DND-41 (cell line): ENCODE results near the gene CDPF1.

Experiments used
- ATAC-seq: fragments of 200-7000 bp; cut with Tn5 transposase; 3 replicates; pipeline ENCODE4 v1.9.1; 2021; ENCODE audit warnings: low read depth; ENCODE audit not compliant: insufficient read depth
- DNase-seq: peaks from one replicate; pipeline ENCODE4 v3.0.0-alpha.2; 2020
- H2AFZ ChIP-seq: 2 replicates; pipeline ENCODE4 v1.6.0; 2012; ENCODE audit warnings: low read depth, low read length
- H3K27ac ChIP-seq: 2 replicates; pipeline ENCODE4 v1.5.1; 2012; ENCODE audit warnings: low read length, inconsistent platforms
- H3K27me3 ChIP-seq: fragments of 200-600 bp; sonication (generic); 2 replicates; pipeline ENCODE4 v1.6.0; 2012; ENCODE audit warnings: low read length, mild to moderate bottlenecking, inconsistent platforms; ENCODE audit not compliant: insufficient read depth, poor library complexity
- H3K36me3 ChIP-seq: 2 replicates; pipeline ENCODE4 v1.5.1; 2012; ENCODE audit warnings: low read length, inconsistent platforms; ENCODE audit not compliant: insufficient read depth
- H3K4me1 ChIP-seq: 2 replicates; pipeline ENCODE4 v1.5.1; 2012; ENCODE audit warnings: mild to moderate bottlenecking, low read length; ENCODE audit not compliant: insufficient read depth
- H3K4me2 ChIP-seq: 2 replicates; pipeline ENCODE4 v1.6.0; 2012; ENCODE audit warnings: mild to moderate bottlenecking, moderate library complexity, low read length, inconsistent platforms; ENCODE audit not compliant: insufficient read depth
- H3K4me3 ChIP-seq, 2 experiments: fragments of 200-600 bp in 1 of 2; shearing (Covaris generic) in 1 of 2; 2 replicates each; pipeline ENCODE4 v1.5.1; 2012 to 2016; ENCODE audit warnings: inconsistent platforms in 2 of 2, low read length in 2 of 2, mild to moderate bottlenecking in 2 of 2, low read depth in 1 of 2, moderate library complexity in 1 of 2
- H3K79me2 ChIP-seq: 2 replicates; pipeline ENCODE4 v1.6.0; 2012; ENCODE audit warnings: low read length, inconsistent platforms; ENCODE audit not compliant: insufficient read depth
- H3K9ac ChIP-seq: 2 replicates; pipeline ENCODE4 v1.6.0; 2012; ENCODE audit warnings: low read depth, mild to moderate bottlenecking, inconsistent platforms, low read length, moderate library complexity
- H3K9me3 ChIP-seq: 2 replicates; pipeline ENCODE4 v1.5.1; 2012; ENCODE audit warnings: low read length, moderate library complexity, mild to moderate bottlenecking, inconsistent platforms; ENCODE audit not compliant: insufficient read depth, severe bottlenecking
- H4K20me1 ChIP-seq: 2 replicates; pipeline ENCODE4 v1.6.0; 2012; ENCODE audit warnings: low read length; ENCODE audit not compliant: insufficient read depth
- CTCF ChIP-seq: IDR thresholded peaks from 2 replicates; pipeline ENCODE4 v1.5.1; 2012; ENCODE audit warnings: borderline replicate concordance, low read length, moderate library complexity, mild to moderate bottlenecking; ENCODE audit not compliant: poor library complexity, severe bottlenecking; ENCODE audit errors: extremely low read depth
- EZH2 ChIP-seq: IDR thresholded peaks from 3 replicates; pipeline ENCODE4 v1.6.1; 2012; ENCODE audit warnings: borderline replicate concordance, low read depth, mild to moderate bottlenecking, moderate library complexity, low read length, inconsistent platforms; ENCODE audit not compliant: severe bottlenecking

The CDPF1 gene

DNA sequence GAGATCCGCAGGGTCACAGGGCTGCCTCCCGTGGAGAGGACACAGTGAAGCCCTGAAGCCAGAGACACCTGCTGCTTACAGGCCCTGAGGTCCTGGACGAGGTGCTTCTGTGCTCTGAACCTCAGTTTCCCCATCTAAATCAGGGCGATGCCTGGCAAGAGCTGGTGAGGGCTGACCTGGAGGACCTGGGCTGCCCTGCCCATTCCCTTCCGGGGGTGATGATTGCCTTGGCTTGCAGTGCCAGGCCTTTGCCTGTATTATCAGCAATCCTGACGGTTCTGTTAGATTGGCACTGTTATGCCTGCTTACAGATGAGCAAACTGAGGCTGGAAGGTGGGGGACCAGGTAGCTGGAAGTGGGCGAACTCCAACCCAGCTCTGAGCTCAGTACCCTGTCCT, 38.8 kb upstream of the CDPF1 start:
- H3K4me1 ChIP-seq = no peaks in the 10 kb centered on the region
- no peaks in the 10 kb centered on the region for H4K20me1 ChIP-seq
- no peak overlapping the region for H3K4me2 ChIP-seq
- no peaks in the 10 kb centered on the region for H3K27me3 ChIP-seq
- DNase-seq = no peak
- H3K36me3 ChIP-seq = peaks cover 54% of the 10 kb centered on the region
- no peak overlapping the region for H3K27ac ChIP-seq
- ATAC-seq = no peak
- H3K4me3 ChIP-seq = no peak overlapping the region
- TF ChIP-seq EZH2 = no peak
- no peak for TF ChIP-seq CTCF
- H3K9me3 ChIP-seq = no peaks in the 10 kb centered on the region
- H3K79me2 ChIP-seq = no peaks in the 10 kb centered on the region
- H3K9ac ChIP-seq = no peak overlapping the region
- H2AFZ ChIP-seq = no peak overlapping the region

DNA sequence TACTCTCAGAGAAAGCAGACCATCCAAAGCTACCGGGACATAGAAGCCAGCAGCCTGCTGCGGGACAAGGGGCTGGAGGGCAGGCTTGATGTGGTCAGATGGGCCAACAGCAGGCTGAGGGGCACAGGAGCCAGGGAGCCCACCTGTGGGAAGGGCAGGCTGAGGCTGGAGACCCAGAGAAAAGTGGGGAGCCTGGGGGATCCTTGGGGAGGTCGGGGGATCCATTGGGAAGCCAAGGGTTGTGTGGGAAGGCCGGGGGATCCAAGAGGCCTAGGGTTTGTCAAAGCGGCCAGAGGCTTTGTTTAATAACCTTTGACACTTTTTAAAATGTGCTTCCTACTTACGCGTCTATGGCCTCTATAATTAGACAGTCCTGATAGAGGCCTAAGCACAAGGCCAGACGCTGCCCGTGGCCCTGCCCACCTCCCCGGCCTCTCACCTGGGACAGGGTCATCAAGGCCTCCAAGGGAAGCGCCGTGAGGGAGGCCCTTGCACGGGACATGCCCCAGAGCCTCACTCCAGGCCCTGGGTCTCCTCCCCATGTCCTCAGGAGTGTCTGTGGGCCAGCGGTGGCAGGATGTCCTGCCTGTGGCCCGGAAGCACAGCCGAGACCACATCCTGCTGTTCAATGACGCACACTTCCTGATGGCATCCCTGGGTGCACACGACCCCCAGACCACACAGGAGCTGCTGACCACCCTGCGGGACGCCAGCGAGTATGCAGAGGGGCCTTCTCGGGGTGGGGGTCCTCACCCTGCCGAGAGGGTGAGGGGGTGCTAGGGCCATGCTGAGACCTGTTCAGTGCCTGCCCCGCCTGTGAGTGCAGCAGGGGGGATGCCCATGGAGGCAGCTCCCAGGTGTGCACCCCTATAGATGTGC, 38.0 kb upstream of the CDPF1 start:
- Histone ChIP-seq H3K79me2 (no peaks in the 10 kb centered on the region), H3K9me3 (no peaks in the 10 kb centered on the region), H4K20me1 (no peaks in the 10 kb centered on the region), H3K4me1 (no peaks in the 10 kb centered on the region), H3K36me3 (peaks cover 59% of the 10 kb centered on the region), H2AFZ (no peak overlapping the region), H3K27ac (no peak overlapping the region), H3K4me2 (no peak overlapping the region), H3K9ac (no peak overlapping the region), H3K27me3 (no peaks in the 10 kb centered on the region), H3K4me3 (no peak overlapping the region)
- no peak for DNase-seq
- TF ChIP-seq EZH2 (no peak), CTCF (no peak)
- no peak for ATAC-seq

DNA sequence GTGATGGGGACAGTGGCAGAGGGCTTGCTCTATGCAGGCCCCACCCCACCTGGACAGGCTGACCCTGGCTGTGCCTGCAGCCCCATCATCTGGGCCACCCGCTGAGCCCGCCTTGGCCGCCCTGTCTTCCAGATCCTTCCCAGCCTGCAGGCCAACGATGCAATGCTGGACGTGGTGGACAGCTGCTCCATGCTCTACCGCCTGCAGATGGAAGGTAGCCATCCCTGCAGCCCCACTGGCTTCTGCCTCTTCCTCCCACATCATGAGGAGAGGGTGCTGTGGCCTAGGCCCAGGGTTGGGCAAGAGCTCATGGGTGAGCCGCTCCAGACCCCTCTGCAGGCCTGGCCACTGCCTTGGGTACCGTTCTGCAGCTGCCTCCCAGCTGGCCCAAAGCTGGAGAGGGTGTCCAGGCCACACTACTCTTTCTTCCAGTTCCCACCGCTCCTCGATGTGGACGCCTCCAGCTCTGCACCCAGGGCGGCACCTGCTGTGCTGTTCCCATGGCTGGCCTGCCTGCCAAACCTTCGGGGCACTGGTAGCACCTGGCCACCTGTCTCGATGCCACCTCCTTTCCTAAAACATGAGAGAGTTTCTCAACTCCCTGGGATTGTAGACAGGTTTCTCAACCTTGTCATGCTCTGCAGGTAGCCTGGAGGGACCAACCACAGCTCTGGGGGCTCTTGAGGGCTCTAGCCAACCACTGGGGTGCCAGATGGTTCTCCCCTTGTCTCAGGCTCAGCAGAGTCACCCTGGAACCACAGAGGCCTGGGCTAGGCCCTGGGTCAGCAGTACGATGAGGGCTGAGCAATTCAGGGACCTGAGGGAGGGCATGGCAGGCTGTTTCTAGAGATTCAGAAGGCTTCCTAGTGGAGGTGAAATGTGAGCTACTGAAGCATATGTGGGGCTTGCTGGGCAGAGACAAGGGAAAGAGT, 37.1 kb upstream of the CDPF1 start:
- H3K36me3 ChIP-seq = peaks cover 54% of the 10 kb centered on the region
- H3K27me3 ChIP-seq = no peaks in the 10 kb centered on the region
- H3K79me2 ChIP-seq = no peaks in the 10 kb centered on the region
- no peaks in the 10 kb centered on the region for H4K20me1 ChIP-seq
- H3K4me1 ChIP-seq = no peaks in the 10 kb centered on the region
- H3K27ac ChIP-seq = 0 out of 2 replicates have a peak overlapping the region, but pooled peaks have one; percentile 40
- ATAC-seq (no peak), DNase-seq (no peak)
- H3K4me3 ChIP-seq = no peak overlapping the region
- H2AFZ ChIP-seq = no peak overlapping the region
- TF ChIP-seq EZH2 = no peak
- no peak for TF ChIP-seq CTCF
- H3K9me3 ChIP-seq = no peaks in the 10 kb centered on the region
- H3K4me2 ChIP-seq = no peak overlapping the region
- H3K9ac ChIP-seq = no peak overlapping the region
